Naive thymus-derived CD8-positive, alpha-beta T cell (primary cell): Measurements from ENCODE around the gene SPN. TPM values are rescaled to one million over a fixed set of nuclear protein-coding genes. Genes with fewer than 3 reads are reported as not detected.
"Not testable (repeated sequence)": the region's sequence is repeated elsewhere in the genome, so short reads cannot be mapped to it uniquely, and the experiment has no call there.

Experiments
- ATAC-seq, 2 donors: fragments of 150-1000 bp; cut with Tn5 transposase in 1 of 2; sonication (Bioruptor Pico), chemical (Tn5 transposase) in 1 of 2; 1 replicate in 1 of 2; 2 replicates in 1 of 2; pipeline ENCODE4 v1.10.0; 2021; ENCODE audit warnings: mild to moderate bottlenecking in 2 of 2, moderate library complexity in 2 of 2
- POLR2A ChIA-PET: fragments of 350-600 bp; sonication (Branson Sonifier 250); formaldehyde crosslinking; loops from one replicate; lab custom pipeline; 2021; ENCODE audit warnings: antibody characterized with exemption; lab: Charles Lee
- DNase-seq, 10 donors: peaks; one replicate each; pipeline versions ENCODE4 v3.0.0 to v3.0.0-alpha.2; 2020 to 2022
- H3K27ac Mint-ChIP-seq, 10 donors: one replicate each; pipeline ENCODE4 v1.8.0; 2020 to 2022; ENCODE audit warnings: mild to moderate bottlenecking in 10 of 10, mixed read lengths in 10 of 10, moderate library complexity in 4 of 10, inconsistent platforms in 1 of 10
- H3K27me3 Mint-ChIP-seq, 5 donors: one replicate each; pipeline ENCODE4 v1.8.0; 2021 to 2022; ENCODE audit warnings: mixed read lengths in 5 of 5
- H3K36me3 Mint-ChIP-seq, 3 donors: one replicate each; pipeline ENCODE4 v1.8.0; 2020 to 2022; ENCODE audit warnings: mixed read lengths in 3 of 3, mild to moderate bottlenecking in 2 of 3, inconsistent platforms in 1 of 3
- H3K4me1 Mint-ChIP-seq, 4 donors: one replicate each; pipeline ENCODE4 v1.8.0; 2021 to 2022; ENCODE audit warnings: mixed read lengths in 4 of 4
- H3K4me3 Mint-ChIP-seq, 10 donors: one replicate each; pipeline ENCODE4 v1.8.0; 2020 to 2022; ENCODE audit warnings: mild to moderate bottlenecking in 10 of 10, mixed read lengths in 10 of 10, moderate library complexity in 6 of 10, inconsistent platforms in 1 of 10
- H3K9me3 Mint-ChIP-seq, 9 donors: one replicate each; pipeline ENCODE4 v1.8.0; 2020 to 2022; ENCODE audit warnings: mixed read lengths in 9 of 9, mild to moderate bottlenecking in 3 of 9, inconsistent platforms in 1 of 9, moderate library complexity in 1 of 9
- polyA plus RNA-seq, 3 donors: library from polyadenylated mRNA; unstranded; fragments of 300-500 nt; fragmentation: Illumina TruSeq; gene quantifications; one replicate each; pipeline ENCODE4 v1.2.3, GENCODE V29; 2021
- total RNA-seq, 8 experiments: library from RNA in 2 of 8; stranded (reverse) in 2 of 8; gene quantifications; one replicate each; pipeline ENCODE4 v1.2.3 and lab custom pipeline; 2021 to 2026

Gene SPN
- total and polyA plus RNA-seq, 5 experiments from 2014 or later, result 91.8 to 124 (median 98.4) TPM

DNA sequence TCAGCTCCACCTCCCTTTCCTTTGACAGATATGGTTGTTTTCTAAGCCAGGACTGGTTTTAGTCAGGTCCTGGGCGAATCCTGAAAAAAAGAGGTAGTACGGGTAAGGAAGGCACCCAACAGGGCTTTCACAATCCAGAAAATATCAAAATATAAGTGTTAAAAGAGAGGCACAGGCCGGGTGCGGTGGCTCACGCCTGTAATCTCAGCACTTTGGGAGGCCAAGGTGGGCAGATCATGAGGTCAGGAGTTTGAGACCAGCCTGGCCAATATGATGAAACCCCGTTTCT is 4.2 kb downstream of the SPN start:
- not testable (repeated sequence) for H3K27me3 Mint-ChIP-seq, DNase-seq, H3K9me3 Mint-ChIP-seq, ATAC-seq
- H3K4me1 Mint-ChIP-seq, result peaks cover 38 to 71% (median 62%) of the 10 kb centered on the region in 4 donors
- POLR2A ChIA-PET, result interaction anchor here (1.0 to 2.2 kb wide), 3 partner anchors 9 to 33 kb away, joined by 3 to 10 read pairs (median 5); no protein-coding TSS in a partner anchor
- H3K36me3 Mint-ChIP-seq, result peaks cover 8 to 42% (median 15%) of the 10 kb centered on the region in 3 donors
- H3K4me3 Mint-ChIP-seq, result peak overlapping the region; percentile 93 to 99 (median 96)
- H3K27ac Mint-ChIP-seq, result peak overlapping the region; percentile 94 to 100 (median 97)

DNA sequence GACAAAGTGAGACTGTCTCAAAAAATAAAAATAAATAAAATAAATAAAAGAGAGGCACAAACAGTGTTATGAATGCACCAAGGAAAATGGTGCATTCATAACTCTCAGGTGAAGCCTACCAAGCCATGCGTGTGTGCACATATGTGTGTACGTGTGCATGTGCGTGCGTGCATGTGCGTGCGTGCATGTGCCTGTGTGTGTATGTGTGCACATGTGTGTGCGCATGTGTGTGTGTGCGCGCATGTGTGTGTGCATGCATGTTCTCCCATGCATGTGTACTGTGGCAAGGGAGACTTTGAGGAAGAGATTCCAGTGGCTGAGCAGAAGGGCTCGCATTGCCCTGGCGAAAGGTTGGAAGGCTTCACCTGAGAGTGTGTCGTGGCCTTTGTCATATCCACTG is 4.7 kb downstream of the SPN start:
- peaks cover 38 to 66% (median 58%) of the 10 kb centered on the region in 4 donors for H3K4me1 Mint-ChIP-seq
- H3K36me3 Mint-ChIP-seq, result peaks cover 8 to 45% (median 15%) of the 10 kb centered on the region in 3 donors
- H3K4me3 Mint-ChIP-seq, result peak overlapping the region in 5 of 10 donors; percentile 26 to 95 (median 64)
- ATAC-seq (no peak), DNase-seq (no peak)
- H3K27ac Mint-ChIP-seq, result peak overlapping the region in 7 of 10 donors; percentile 40 to 99 (median 84)
- POLR2A ChIA-PET, result no interaction called here
- peaks cover 0 to 3% (median 0%) of the 10 kb centered on the region in 5 donors for H3K27me3 Mint-ChIP-seq
- peaks cover 0 to 4% (median 0%) of the 10 kb centered on the region in 9 donors for H3K9me3 Mint-ChIP-seq

DNA sequence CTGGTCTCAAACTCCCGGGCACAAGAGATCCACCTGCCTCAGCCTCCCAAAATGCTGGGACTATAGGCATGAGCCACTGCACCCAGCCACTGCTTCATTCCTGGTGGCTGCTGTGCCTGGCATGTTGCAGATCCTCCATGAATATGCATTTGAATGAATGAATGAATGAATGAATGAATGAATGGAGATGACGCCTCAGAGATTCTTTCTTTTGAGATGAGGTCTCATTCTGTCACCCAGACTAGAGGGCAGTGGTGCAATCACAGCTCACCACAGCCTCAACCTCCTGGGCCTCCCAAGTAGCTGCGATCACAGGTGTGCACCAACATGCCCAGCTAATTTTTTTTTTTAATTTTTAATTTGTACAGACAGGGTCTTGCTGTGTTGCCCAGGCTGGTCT is 5.2 kb downstream of the SPN start:
- Mint-ChIP-seq H3K36me3 (peaks cover 8 to 47% (median 15%) of the 10 kb centered on the region in 3 donors), H3K4me1 (peaks cover 38 to 62% (median 56%) of the 10 kb centered on the region in 4 donors), H3K9me3 (peaks cover 0 to 4% (median 0%) of the 10 kb centered on the region in 9 donors), H3K27me3 (peaks cover 0 to 3% (median 0%) of the 10 kb centered on the region in 5 donors), H3K4me3 (peak overlapping the region in 2 of 10 donors; percentile 38 to 53), H3K27ac (peak overlapping the region in 5 of 10 donors; percentile 48 to 99 (median 88))
- POLR2A ChIA-PET, result interaction anchor here (0.8 to 0.9 kb wide), 2 partner anchors 13 to 33 kb away, joined by 3 read pairs; no protein-coding TSS in a partner anchor
- DNase-seq (no peak), ATAC-seq (no peak)

DNA sequence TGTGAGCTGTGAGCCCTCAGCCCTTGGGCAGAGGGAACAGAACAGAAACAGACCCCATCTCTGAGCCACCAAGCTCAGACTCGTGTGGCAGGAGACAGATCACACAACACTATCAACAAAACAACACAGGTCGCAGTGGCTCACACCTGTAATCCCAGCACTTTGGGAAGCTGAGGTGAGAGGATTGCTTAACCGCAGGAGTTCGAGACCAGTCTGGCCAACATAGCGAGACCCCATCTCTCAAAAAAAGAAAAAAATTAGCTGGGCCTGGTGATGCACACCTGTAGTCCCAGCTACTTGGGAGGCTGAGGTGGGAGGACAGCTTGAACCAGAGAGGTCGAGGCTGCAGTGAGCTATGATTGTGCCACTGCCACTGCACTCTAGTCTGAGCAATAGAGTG is 10.5 kb downstream of the SPN start:
- no peaks in the 10 kb centered on the region for H3K27me3 Mint-ChIP-seq
- no peak overlapping the region for H3K4me3 Mint-ChIP-seq
- ATAC-seq (no peak), DNase-seq (no peak)
- H3K36me3 Mint-ChIP-seq, result peaks cover 0 to 21% (median 0%) of the 10 kb centered on the region in 3 donors
- peaks cover 7 to 34% (median 23%) of the 10 kb centered on the region in 4 donors for H3K4me1 Mint-ChIP-seq
- H3K9me3 Mint-ChIP-seq, result no peaks in the 10 kb centered on the region
- H3K27ac Mint-ChIP-seq, result peak overlapping the region in 7 of 10 donors; percentile 28 to 85 (median 43)
- POLR2A ChIA-PET, result interaction anchor here (0.5 to 1.1 kb wide), 3 partner anchors 8 to 42 kb away, joined by 4 to 9 read pairs (median 5); no protein-coding TSS in a partner anchor

DNA sequence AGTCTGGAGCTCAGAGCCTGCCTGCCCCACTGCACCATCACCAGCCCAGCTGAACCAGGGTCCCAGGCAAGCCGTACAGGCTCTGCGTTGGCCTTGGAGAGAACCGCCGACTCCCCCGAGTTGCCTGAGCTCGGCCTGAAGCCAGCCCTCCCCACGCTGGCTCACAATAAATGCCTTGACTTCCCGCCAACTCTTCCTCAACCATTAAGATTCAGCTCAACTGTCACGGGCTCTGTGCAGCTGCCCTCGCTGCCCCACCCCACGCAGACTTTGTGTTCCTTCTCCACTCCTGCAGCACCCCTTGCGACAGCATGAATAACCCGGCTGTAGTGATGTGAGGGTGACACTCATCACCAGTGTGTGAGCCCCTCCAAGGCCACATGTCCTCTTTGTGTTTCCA is 11.1 kb downstream of the SPN start:
- no peaks in the 10 kb centered on the region for H3K9me3 Mint-ChIP-seq
- peak; percentile 39 to 52 for ATAC-seq
- no peaks in the 10 kb centered on the region for H3K27me3 Mint-ChIP-seq
- peaks cover 0 to 21% (median 0%) of the 10 kb centered on the region in 3 donors for H3K36me3 Mint-ChIP-seq
- H3K4me3 Mint-ChIP-seq, result no peak overlapping the region
- POLR2A ChIA-PET, result interaction anchor here (0.5 to 1.1 kb wide), 2 partner anchors 9 to 33 kb away, joined by 4 to 9 read pairs; no protein-coding TSS in a partner anchor
- peaks cover 7 to 34% (median 26%) of the 10 kb centered on the region in 4 donors for H3K4me1 Mint-ChIP-seq
- H3K27ac Mint-ChIP-seq, result peak overlapping the region; percentile 28 to 86 (median 62)
- DNase-seq, result no peak

DNA sequence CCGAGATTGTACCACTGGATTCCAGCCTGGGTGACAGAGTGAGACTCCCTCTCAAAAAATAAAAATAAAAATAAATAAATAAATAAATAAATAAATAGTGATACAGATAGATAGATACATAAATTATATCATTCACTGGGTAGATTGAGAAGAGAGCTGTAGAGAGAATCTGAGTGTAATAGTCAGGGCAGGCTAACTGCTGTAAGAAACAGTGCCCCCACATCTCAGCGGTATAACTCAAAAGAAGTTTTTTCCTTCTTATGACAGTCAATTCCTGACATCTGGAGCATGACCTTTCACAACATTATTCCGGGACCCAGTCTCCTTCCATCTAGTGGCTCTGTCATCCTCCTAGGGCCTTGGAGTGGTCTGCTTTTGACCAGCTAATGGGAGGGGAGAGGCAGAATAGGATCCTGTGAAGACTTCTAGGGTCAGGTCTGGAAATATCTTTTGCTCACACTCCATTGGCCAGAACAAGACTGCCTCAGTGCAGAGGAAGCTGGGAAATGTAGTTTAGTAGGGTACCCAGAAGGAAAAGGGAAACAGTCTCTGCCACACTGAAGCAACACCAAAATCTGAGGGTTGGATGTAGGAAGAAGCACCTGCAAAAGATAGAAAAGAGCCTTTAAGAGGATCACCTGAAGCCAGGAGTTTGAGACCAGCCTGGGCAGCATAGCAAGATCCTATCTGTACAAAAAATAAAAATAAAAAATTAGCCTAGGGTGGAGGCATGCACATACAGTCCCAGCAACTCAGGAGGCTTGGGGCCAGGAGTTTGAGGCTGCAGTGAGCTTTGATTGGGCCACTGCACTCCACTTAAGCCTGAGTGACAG is 13.0 kb downstream of the SPN start:
- DNase-seq (peak in 1 of 10 donors; percentile 30), ATAC-seq (peak; percentile 26 to 50)
- Mint-ChIP-seq H3K36me3 (peaks cover 0 to 14% (median 0%) of the 10 kb centered on the region in 3 donors), H3K4me1 (peaks cover 9 to 39% (median 29%) of the 10 kb centered on the region in 4 donors), H3K27ac (peak overlapping the region; percentile 3 to 90 (median 59)), H3K4me3 (peak overlapping the region in 1 of 10 donors; percentile 20), H3K9me3 (no peaks in the 10 kb centered on the region), H3K27me3 (no peaks in the 10 kb centered on the region)
- POLR2A ChIA-PET, result interaction anchor here (0.5 to 1.8 kb wide), 5 partner anchors 9 to 47 kb away, joined by 3 to 6 read pairs (median 5); no protein-coding TSS in a partner anchor

DNA sequence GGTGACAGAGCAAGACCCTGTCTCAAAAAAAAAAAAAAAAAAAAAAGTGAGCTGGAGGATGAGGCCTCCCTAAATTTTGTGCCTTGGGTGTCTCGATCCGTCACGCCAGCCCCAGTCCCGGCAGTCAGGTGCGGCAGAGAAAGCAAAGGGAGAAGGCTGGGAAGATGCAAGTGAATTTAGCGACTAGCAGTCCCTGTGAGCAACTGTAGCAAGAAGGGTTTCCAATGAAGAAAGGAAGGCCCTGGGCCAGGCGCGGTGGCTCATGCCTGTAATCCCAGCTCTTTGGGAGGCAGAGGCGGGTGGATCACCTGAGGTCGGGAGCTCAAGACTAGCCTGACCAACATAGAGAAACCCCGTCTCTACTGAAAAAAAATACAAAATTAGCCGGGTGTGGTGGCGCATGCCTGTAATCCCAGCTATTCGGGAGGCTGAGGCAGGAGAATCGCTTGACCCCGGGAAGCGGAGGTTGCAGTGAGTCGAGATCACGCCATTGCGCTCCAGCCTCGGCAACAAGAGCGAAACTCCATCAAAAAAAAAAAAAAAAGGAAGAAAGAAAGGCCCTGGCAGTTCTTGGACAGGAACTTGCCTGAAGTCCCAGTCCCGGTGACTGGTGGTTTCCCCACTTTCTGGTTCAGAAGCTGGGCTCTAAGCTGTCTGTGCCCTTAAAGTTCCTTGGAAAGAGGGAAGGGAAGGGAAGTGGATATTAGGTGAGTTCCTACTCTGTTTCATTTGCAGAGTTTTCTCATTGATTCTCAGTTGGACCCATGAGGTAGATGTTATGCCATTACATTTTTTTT is 14.1 kb downstream of the SPN start:
- Mint-ChIP-seq H3K27ac (peak overlapping the region in 6 of 10 donors; percentile 26 to 81 (median 55)), H3K27me3 (no peaks in the 10 kb centered on the region), H3K36me3 (peaks cover 0 to 5% (median 0%) of the 10 kb centered on the region in 3 donors), H3K4me3 (no peak overlapping the region), H3K9me3 (no peaks in the 10 kb centered on the region), H3K4me1 (peaks cover 7 to 38% (median 23%) of the 10 kb centered on the region in 4 donors)
- ATAC-seq, result no peak
- no peak for DNase-seq
- POLR2A ChIA-PET, result interaction anchor here (0.6 to 1.8 kb wide), 5 partner anchors 8 to 1199 kb away, joined by 3 to 10 read pairs (median 3); no protein-coding TSS in a partner anchor

DNA sequence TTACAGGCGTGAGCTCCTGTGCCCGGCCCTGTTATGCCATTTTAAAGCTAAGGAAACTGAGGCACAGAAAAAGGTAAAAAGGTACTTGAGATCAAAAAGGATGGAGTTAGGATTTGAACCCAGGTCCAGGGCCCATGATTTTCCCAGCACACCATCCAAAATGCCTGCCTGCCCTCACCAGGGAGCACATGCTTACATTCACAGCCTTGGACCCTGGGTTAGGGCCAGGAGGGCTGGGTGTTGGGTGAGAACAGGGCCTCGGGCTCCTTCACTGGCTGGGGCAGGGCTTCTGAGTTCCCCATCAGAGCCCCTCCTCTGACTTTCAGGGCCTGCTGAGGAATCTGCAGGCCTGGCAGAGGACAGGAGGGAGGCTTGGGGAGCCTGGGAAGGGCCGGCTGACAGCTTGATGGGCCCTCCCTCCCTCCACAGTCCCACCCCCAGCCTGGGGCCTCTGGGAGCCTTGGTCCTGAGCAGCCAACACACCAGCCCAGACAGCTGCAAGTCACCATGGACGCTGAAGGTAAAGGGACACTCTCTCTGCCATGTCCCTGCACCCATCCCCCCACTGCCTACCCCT is 15.7 kb downstream of the SPN start, which contains the start of gene QPRT:
TSS of gene QPRT (plus strand) at position 490 of the 577 bp plus-strand sequence. CDS start at position 508, 18 bp downstream.
- H3K36me3 Mint-ChIP-seq, result no peaks in the 10 kb centered on the region
- peak within 1 kb of the TSS; percentile 47 to 78 (median 69) for H3K4me3 Mint-ChIP-seq
- DNase-seq, result no peak
- H3K4me1 Mint-ChIP-seq, result peaks cover 7 to 38% (median 23%) of the 10 kb centered on the region in 4 donors
- H3K9me3 Mint-ChIP-seq, result no peaks in the 10 kb centered on the region
- peak within 1 kb of the TSS; percentile 53 to 94 (median 89) for H3K27ac Mint-ChIP-seq
- no peaks in the 10 kb centered on the region for H3K27me3 Mint-ChIP-seq
- ATAC-seq, result no peak
- POLR2A ChIA-PET, result interaction anchor here (0.5 to 0.8 kb wide), 5 partner anchors 16 to 268 kb away, joined by 3 to 5 read pairs (median 4); no protein-coding TSS in a partner anchor

DNA sequence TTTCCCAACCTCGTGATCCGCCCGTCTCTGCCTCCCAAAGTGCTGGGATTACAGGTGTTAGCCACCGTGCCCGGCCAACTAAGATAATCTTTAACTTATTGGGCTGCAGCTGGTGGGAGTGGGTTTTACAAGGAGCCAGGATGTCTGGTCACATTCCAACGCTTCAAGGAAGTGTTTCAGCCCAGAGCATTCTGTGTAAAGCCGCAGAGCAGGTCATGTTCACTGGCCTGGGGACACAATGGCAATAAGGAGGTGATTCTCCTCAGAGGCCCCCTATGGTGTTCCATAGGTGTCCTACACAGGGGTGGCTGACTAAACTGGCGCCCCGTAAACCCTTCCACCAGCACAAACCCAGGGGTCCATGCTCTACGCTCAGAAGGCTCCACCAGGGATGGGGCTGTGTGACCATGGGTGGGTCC is 17.1 kb downstream of the SPN start:
- Mint-ChIP-seq H3K9me3 (no peaks in the 10 kb centered on the region), H3K27me3 (no peaks in the 10 kb centered on the region), H3K27ac (peak overlapping the region in 8 of 10 donors; percentile 3 to 91 (median 82)), H3K4me1 (peaks cover 4 to 33% (median 17%) of the 10 kb centered on the region in 4 donors), H3K36me3 (no peaks in the 10 kb centered on the region), H3K4me3 (peak overlapping the region in 8 of 10 donors; percentile 47 to 78 (median 73))
- DNase-seq (no peak), ATAC-seq (no peak)
- POLR2A ChIA-PET, result interaction anchor here (0.7 to 1.7 kb wide), 2 partner anchors 14 to 22 kb away, joined by 3 to 5 read pairs; no protein-coding TSS in a partner anchor

DNA sequence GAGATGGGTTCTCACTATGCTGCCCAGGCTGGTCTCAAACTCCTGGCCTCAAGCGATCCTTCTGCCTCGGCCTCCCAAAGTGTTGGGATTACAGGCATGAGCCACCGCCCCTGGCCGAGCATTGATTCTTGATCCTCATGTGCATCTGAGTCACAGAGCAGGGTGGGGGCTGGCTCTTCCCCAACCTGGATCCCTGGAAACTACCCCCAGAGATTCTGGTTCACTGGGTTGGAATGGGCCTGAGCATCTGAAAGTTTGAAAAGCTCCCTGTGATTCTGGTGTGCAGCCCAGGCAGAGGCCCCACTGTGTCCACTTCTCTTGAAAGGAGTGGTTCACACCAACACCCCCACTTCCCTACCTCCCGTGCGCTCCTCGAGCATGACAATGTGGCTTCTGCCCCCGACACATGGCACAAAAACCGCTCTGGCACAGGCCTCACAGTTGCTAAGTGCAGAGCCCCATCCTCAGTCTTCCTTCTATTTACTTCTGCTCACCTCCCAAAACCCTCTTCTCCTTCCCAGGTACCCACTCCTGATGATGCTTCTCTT is 20.6 kb downstream of the SPN start:
- Mint-ChIP-seq H3K36me3 (no peaks in the 10 kb centered on the region), H3K4me3 (no peak overlapping the region), H3K27ac (no peak overlapping the region), H3K27me3 (no peaks in the 10 kb centered on the region), H3K9me3 (no peaks in the 10 kb centered on the region), H3K4me1 (peaks cover 9 to 27% (median 19%) of the 10 kb centered on the region in 4 donors)
- POLR2A ChIA-PET, result interaction anchor here (0.6 kb wide), 2 partner anchors 15 to 490 kb away, joined by 3 to 6 read pairs; no protein-coding TSS in a partner anchor
- no peak for ATAC-seq
- DNase-seq, result no peak

DNA sequence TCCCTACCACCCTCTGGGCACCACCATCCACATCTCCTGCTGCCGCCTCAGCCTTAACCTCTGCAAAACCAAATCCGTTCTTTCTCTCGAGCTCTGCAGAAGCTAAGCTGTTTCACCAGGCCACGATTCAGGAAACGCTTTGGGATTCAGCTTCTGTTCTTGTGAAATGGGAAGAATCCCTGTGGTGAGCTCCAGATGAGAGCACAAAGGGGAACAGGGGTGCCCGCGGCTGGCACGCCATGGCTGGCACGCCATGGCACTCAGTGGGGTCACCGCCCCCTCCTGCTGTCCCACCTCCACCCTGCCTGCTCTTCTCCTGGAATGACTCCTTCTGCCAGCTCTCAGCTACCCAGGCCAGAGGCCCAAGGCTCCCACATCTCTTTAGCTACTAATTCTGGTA is 21.6 kb downstream of the SPN start:
- Mint-ChIP-seq H3K4me1 (peaks cover 5 to 20% (median 11%) of the 10 kb centered on the region in 4 donors), H3K36me3 (no peaks in the 10 kb centered on the region), H3K4me3 (no peak overlapping the region), H3K27ac (peak overlapping the region in 1 of 10 donors; percentile 52), H3K9me3 (no peaks in the 10 kb centered on the region), H3K27me3 (no peaks in the 10 kb centered on the region)
- DNase-seq (no peak), ATAC-seq (no peak)
- POLR2A ChIA-PET, result interaction anchor here (0.6 to 1.0 kb wide), 3 partner anchors 16 to 33 kb away, joined by 3 to 5 read pairs (median 4); no protein-coding TSS in a partner anchor
